ENCODE measurements around the gene CAMK4.

The CAMK4 gene

GRCh38 chr5:111434800-111435199 is 210.6 kb downstream of the CAMK4 start:
- no peaks in the 10 kb centered on the region for H3K27me3 ChIP-seq (ENCODE audit: control insufficient read depth in 1 of 2, insufficient read depth in 2 of 2, low read length in 2 of 2)
- no peak overlapping the region for H3K27ac ChIP-seq (ENCODE audit: low read depth, low read length)
- no peak overlapping the region for H3K9ac ChIP-seq (ENCODE audit: low read length)
- H3K4me3 ChIP-seq (ENCODE audit: low read depth in 1 of 2, low read length in 2 of 2) = no peak overlapping the region
- H3K36me3 ChIP-seq (ENCODE audit: insufficient read depth, low read length) = no peaks in the 10 kb centered on the region
- H3K9me3 ChIP-seq (ENCODE audit: low read length) = no peaks in the 10 kb centered on the region
- no peaks in the 10 kb centered on the region for H3K4me1 ChIP-seq (ENCODE audit: insufficient read depth, low read length)

- H3K9ac ChIP-seq (ENCODE audit: low read length) = no peak overlapping the region
- H3K27me3 ChIP-seq (ENCODE audit: control insufficient read depth in 1 of 2, insufficient read depth in 2 of 2, low read length in 2 of 2) = no peaks in the 10 kb centered on the region
- no peak overlapping the region for H3K27ac ChIP-seq (ENCODE audit: low read depth, low read length)
- H3K4me3 ChIP-seq (ENCODE audit: low read depth in 1 of 2, low read length in 2 of 2) = no peak overlapping the region
- no peaks in the 10 kb centered on the region for H3K36me3 ChIP-seq (ENCODE audit: insufficient read depth, low read length)
- no peaks in the 10 kb centered on the region for H3K9me3 ChIP-seq (ENCODE audit: low read length)
- H3K4me1 ChIP-seq (ENCODE audit: insufficient read depth, low read length) = no peaks in the 10 kb centered on the region
These were observed 215.4 kb downstream of the CAMK4 start for GRCh38 chr5:111439473-111440075.

GRCh38 chr5:111447099-111447498 is 222.9 kb downstream of the CAMK4 start:
- Histone ChIP-seq H3K27ac (ENCODE audit: low read depth, low read length) (no peak overlapping the region), H3K9ac (ENCODE audit: low read length) (no peak overlapping the region), H3K36me3 (ENCODE audit: insufficient read depth, low read length) (no peaks in the 10 kb centered on the region), H3K4me3 (ENCODE audit: low read depth in 1 of 2, low read length in 2 of 2) (no peak overlapping the region), H3K27me3 (ENCODE audit: control insufficient read depth in 1 of 2, insufficient read depth in 2 of 2, low read length in 2 of 2) (no peaks in the 10 kb centered on the region), H3K9me3 (ENCODE audit: low read length) (no peaks in the 10 kb centered on the region), H3K4me1 (ENCODE audit: insufficient read depth, low read length) (no peaks in the 10 kb centered on the region)

DNA sequence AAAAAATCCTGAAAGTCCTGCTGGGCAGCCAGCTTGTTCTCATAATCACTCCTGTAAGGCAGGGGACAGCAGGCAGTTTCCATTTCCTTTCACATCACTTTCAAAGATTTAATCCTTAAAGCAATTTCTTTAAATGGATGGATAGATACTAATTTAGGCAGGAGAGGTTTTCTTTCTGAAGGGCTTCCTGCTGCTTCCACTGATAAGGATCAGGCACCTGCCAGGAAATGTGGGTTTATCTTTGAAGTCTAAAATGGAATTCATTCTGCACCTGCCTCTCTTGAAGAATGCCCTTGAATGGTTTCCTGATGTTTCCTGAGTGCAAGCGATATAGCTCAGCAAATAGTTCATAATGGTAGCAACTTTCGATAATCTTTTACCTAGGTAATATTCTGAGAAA is 223.6 kb downstream of the CAMK4 start:
- H3K9me3 ChIP-seq (ENCODE audit: low read length) = no peaks in the 10 kb centered on the region
- H3K27ac ChIP-seq (ENCODE audit: low read depth, low read length) = no peak overlapping the region
- H3K36me3 ChIP-seq (ENCODE audit: insufficient read depth, low read length) = no peaks in the 10 kb centered on the region
- H3K4me3 ChIP-seq (ENCODE audit: low read depth in 1 of 2, low read length in 2 of 2) = no peak overlapping the region
- no peak overlapping the region for H3K9ac ChIP-seq (ENCODE audit: low read length)
- no peaks in the 10 kb centered on the region for H3K4me1 ChIP-seq (ENCODE audit: insufficient read depth, low read length)
- H3K27me3 ChIP-seq (ENCODE audit: control insufficient read depth in 1 of 2, insufficient read depth in 2 of 2, low read length in 2 of 2) = no peaks in the 10 kb centered on the region

GRCh38 chr5:111453295-111453694 is 229.1 kb downstream of the CAMK4 start:
- Histone ChIP-seq H3K9ac (ENCODE audit: low read length) (no peak overlapping the region), H3K9me3 (ENCODE audit: low read length) (no peaks in the 10 kb centered on the region), H3K27ac (ENCODE audit: low read depth, low read length) (no peak overlapping the region), H3K4me1 (ENCODE audit: insufficient read depth, low read length) (no peaks in the 10 kb centered on the region), H3K27me3 (ENCODE audit: control insufficient read depth in 1 of 2, insufficient read depth in 2 of 2, low read length in 2 of 2) (no peaks in the 10 kb centered on the region), H3K36me3 (ENCODE audit: insufficient read depth, low read length) (no peaks in the 10 kb centered on the region), H3K4me3 (ENCODE audit: low read depth in 1 of 2, low read length in 2 of 2) (no peak overlapping the region)

DNA sequence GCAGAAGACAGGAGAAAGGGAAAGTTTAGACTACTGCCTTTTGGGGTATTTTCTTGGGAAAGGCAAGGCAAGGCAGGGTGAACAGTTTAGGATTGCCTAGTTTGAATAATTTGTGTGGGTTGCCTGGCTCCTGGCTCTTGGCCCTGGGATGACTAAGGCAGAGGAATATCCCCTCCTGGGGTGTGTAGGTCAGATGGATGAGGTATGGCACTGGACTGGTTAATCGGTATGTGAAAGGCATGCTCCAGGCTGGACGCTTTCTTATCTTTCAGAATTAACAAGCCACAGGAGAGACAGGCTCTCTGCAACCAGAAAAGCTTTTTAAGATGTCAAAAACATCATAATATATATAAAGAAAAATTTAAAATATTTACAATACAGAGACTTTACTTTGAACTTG is 229.6 kb downstream of the CAMK4 start:
- H3K9me3 ChIP-seq (ENCODE audit: low read length) = no peaks in the 10 kb centered on the region
- no peak overlapping the region for H3K9ac ChIP-seq (ENCODE audit: low read length)
- no peaks in the 10 kb centered on the region for H3K4me1 ChIP-seq (ENCODE audit: insufficient read depth, low read length)
- no peak overlapping the region for H3K4me3 ChIP-seq (ENCODE audit: low read depth in 1 of 2, low read length in 2 of 2)
- no peaks in the 10 kb centered on the region for H3K27me3 ChIP-seq (ENCODE audit: control insufficient read depth in 1 of 2, insufficient read depth in 2 of 2, low read length in 2 of 2)
- H3K36me3 ChIP-seq (ENCODE audit: insufficient read depth, low read length) = no peaks in the 10 kb centered on the region
- H3K27ac ChIP-seq (ENCODE audit: low read depth, low read length) = no peak overlapping the region

- Histone ChIP-seq H3K9me3 (ENCODE audit: low read length) (no peaks in the 10 kb centered on the region), H3K36me3 (ENCODE audit: insufficient read depth, low read length) (no peaks in the 10 kb centered on the region), H3K27ac (ENCODE audit: low read depth, low read length) (no peak overlapping the region), H3K4me3 (ENCODE audit: low read depth in 1 of 2, low read length in 2 of 2) (no peak overlapping the region), H3K9ac (ENCODE audit: low read length) (no peak overlapping the region), H3K4me1 (ENCODE audit: insufficient read depth, low read length) (no peaks in the 10 kb centered on the region), H3K27me3 (ENCODE audit: control insufficient read depth in 1 of 2, insufficient read depth in 2 of 2, low read length in 2 of 2) (no peaks in the 10 kb centered on the region)
These were observed 230.0 kb downstream of the CAMK4 start for GRCh38 chr5:111454198-111454622.

GRCh38 chr5:111454776-111455175 is 230.6 kb downstream of the CAMK4 start:
- Histone ChIP-seq H3K9ac (ENCODE audit: low read length) (no peak overlapping the region), H3K4me1 (ENCODE audit: insufficient read depth, low read length) (no peaks in the 10 kb centered on the region), H3K36me3 (ENCODE audit: insufficient read depth, low read length) (no peaks in the 10 kb centered on the region), H3K27ac (ENCODE audit: low read depth, low read length) (no peak overlapping the region), H3K27me3 (ENCODE audit: control insufficient read depth in 1 of 2, insufficient read depth in 2 of 2, low read length in 2 of 2) (no peaks in the 10 kb centered on the region), H3K4me3 (ENCODE audit: low read depth in 1 of 2, low read length in 2 of 2) (no peak overlapping the region), H3K9me3 (ENCODE audit: low read length) (no peaks in the 10 kb centered on the region)

- no peaks in the 10 kb centered on the region for H3K27me3 ChIP-seq (ENCODE audit: control insufficient read depth in 1 of 2, insufficient read depth in 2 of 2, low read length in 2 of 2)
- H3K4me1 ChIP-seq (ENCODE audit: insufficient read depth, low read length) = no peaks in the 10 kb centered on the region
- no peaks in the 10 kb centered on the region for H3K9me3 ChIP-seq (ENCODE audit: low read length)
- no peak overlapping the region for H3K27ac ChIP-seq (ENCODE audit: low read depth, low read length)
- no peak overlapping the region for H3K4me3 ChIP-seq (ENCODE audit: low read depth in 1 of 2, low read length in 2 of 2)
- no peak overlapping the region for H3K9ac ChIP-seq (ENCODE audit: low read length)
- no peaks in the 10 kb centered on the region for H3K36me3 ChIP-seq (ENCODE audit: insufficient read depth, low read length)
These were observed 237.1 kb downstream of the CAMK4 start for GRCh38 chr5:111461255-111461671.

GRCh38 chr5:111461934-111462333 is 237.8 kb downstream of the CAMK4 start:
- H3K4me1 ChIP-seq (ENCODE audit: insufficient read depth, low read length) = no peaks in the 10 kb centered on the region
- no peaks in the 10 kb centered on the region for H3K36me3 ChIP-seq (ENCODE audit: insufficient read depth, low read length)
- no peak overlapping the region for H3K4me3 ChIP-seq (ENCODE audit: low read depth in 1 of 2, low read length in 2 of 2)
- H3K27ac ChIP-seq (ENCODE audit: low read depth, low read length) = no peak overlapping the region
- H3K9me3 ChIP-seq (ENCODE audit: low read length) = no peaks in the 10 kb centered on the region
- no peak overlapping the region for H3K9ac ChIP-seq (ENCODE audit: low read length)
- no peaks in the 10 kb centered on the region for H3K27me3 ChIP-seq (ENCODE audit: control insufficient read depth in 1 of 2, insufficient read depth in 2 of 2, low read length in 2 of 2)

- no peak overlapping the region for H3K27ac ChIP-seq (ENCODE audit: low read depth, low read length)
These were observed 239.1 kb downstream of the CAMK4 start for GRCh38 chr5:111463311-111463710.

GRCh38 chr5:111469293-111469896 is 245.2 kb downstream of the CAMK4 start:
- H3K4me1 ChIP-seq (ENCODE audit: insufficient read depth, low read length) = no peaks in the 10 kb centered on the region
- no peak overlapping the region for H3K4me3 ChIP-seq (ENCODE audit: low read depth in 1 of 2, low read length in 2 of 2)
- no peak overlapping the region for H3K27ac ChIP-seq (ENCODE audit: low read depth, low read length)
- H3K27me3 ChIP-seq (ENCODE audit: control insufficient read depth in 1 of 2, insufficient read depth in 2 of 2, low read length in 2 of 2) = no peaks in the 10 kb centered on the region
- H3K9me3 ChIP-seq (ENCODE audit: low read length) = no peaks in the 10 kb centered on the region
- no peak overlapping the region for H3K9ac ChIP-seq (ENCODE audit: low read length)
- H3K36me3 ChIP-seq (ENCODE audit: insufficient read depth, low read length) = no peaks in the 10 kb centered on the region

More at GRCh38 chr5:111463311-111463710, 239.1 kb downstream of the CAMK4 start:
- Histone ChIP-seq H3K36me3 (ENCODE audit: insufficient read depth, low read length) (no peaks in the 10 kb centered on the region), H3K9ac (ENCODE audit: low read length) (no peak overlapping the region), H3K4me1 (ENCODE audit: insufficient read depth, low read length) (no peaks in the 10 kb centered on the region), H3K27me3 (ENCODE audit: control insufficient read depth in 1 of 2, insufficient read depth in 2 of 2, low read length in 2 of 2) (no peaks in the 10 kb centered on the region), H3K4me3 (ENCODE audit: low read depth in 1 of 2, low read length in 2 of 2) (no peak overlapping the region), H3K9me3 (ENCODE audit: low read length) (no peaks in the 10 kb centered on the region)
